Left kidney (tissue), 2 donors: ENCODE measurements around the gene AKT1. TPM values are rescaled to one million over a fixed set of nuclear protein-coding genes. Genes with fewer than 3 reads are reported as not detected.
A peak's percentile ranks its signal among the peaks of the same experiment; 100 is the strongest.

Experiments
- DNase-seq: peaks from one replicate; pipeline ENCODE4 v3.0.0-alpha.2; 2013
- polyA plus RNA-seq: library from polyadenylated mRNA; unstranded; fragments of 120-200 nt; gene quantifications from one replicate; pipeline ENCODE4 v1.2.1, GENCODE V29; 2013; ENCODE audit not compliant: insufficient read length

The AKT1 gene
- polyA plus RNA-seq, 1 donor = 96.9 TPM

- peak; percentile 61 for DNase-seq
Measured at GRCh38 chr14:104724981-104725771, 70.4 kb downstream of the AKT1 start.

GRCh38 chr14:104724407-104724980 lies 71.1 kb downstream of the AKT1 start:
- DNase-seq = no peak

- no peak for DNase-seq
Measured at GRCh38 chr14:104723651-104724406, 71.7 kb downstream of the AKT1 start, which contains the start of gene ADSS1. Gene ADSS1 (plus strand): TSS chr14:104724229. CDS start chr14:104724271, 42 bp downstream.

GRCh38 chr14:104722938-104723650 lies 72.5 kb downstream of the AKT1 start:
- no peak for DNase-seq

- no peak for DNase-seq
Measured at GRCh38 chr14:104721505-104722431, 73.8 kb downstream of the AKT1 start.

Other genes starting within 250 kb of the AKT1 start
- not detected for gene C14orf180, start 216.0 kb downstream of the AKT1 start, polyA plus RNA-seq
- 0.60 TPM for gene TMEM179, start 191.0 kb downstream of the AKT1 start, polyA plus RNA-seq
- gene INF2, start 106.1 kb downstream of the AKT1 start, polyA plus RNA-seq = 38.9 TPM
- gene ADSS1, start 71.5 kb downstream of the AKT1 start, polyA plus RNA-seq = 16.0 TPM
- 52.3 TPM for gene SIVA1, start 42.6 kb downstream of the AKT1 start, polyA plus RNA-seq
- 3.1 TPM for gene ZBTB42, start 5.4 kb upstream of the AKT1 start, polyA plus RNA-seq
- 11.7 TPM for gene CEP170B, start 69.5 kb upstream of the AKT1 start, polyA plus RNA-seq
- 2.5 TPM for gene PLD4, start 129.1 kb upstream of the AKT1 start, polyA plus RNA-seq
- gene AHNAK2, start 182.6 kb upstream of the AKT1 start, polyA plus RNA-seq = 2.2 TPM
- 25.0 TPM for gene CLBA1, start 190.0 kb upstream of the AKT1 start, polyA plus RNA-seq
- 23.0 TPM for gene CDCA4, start 225.3 kb upstream of the AKT1 start, polyA plus RNA-seq